ENCODE data around the gene NECTIN1.

- TF ChIP-seq GABPA (IDR thresholded peaks at IDR 0.05; ENCODE audit: low read depth) (no peak), CTCF (IDR thresholded peaks at IDR 0.05; ENCODE audit: insufficient read depth, low read length) (no peak), POLR2AphosphoS5 (IDR thresholded peaks at IDR 0.05; ENCODE audit: low read depth) (no peak)
Measured at GRCh38 chr11:119776651-119777050, 47.7 kb upstream of the NECTIN1 start.
